HCT116 (cell line): ENCODE measurements around the gene SERGEF. TPM values are rescaled to one million over a fixed set of nuclear protein-coding genes. Genes with fewer than 3 reads are reported as not detected.

Source experiments
- ATAC-seq: fragments of 200-7000 bp; cut with Tn5 transposase; 2 replicates; pipeline ENCODE4 v1.9.1; 2020; ENCODE audit warnings: mild to moderate bottlenecking, moderate library complexity
- BruUV-seq: library from RNA; stranded (reverse); fragments of 400-500 nt; replicated peaks from 2 replicates; lab custom pipeline; 2021; lab: Mats Ljungman, UMichigan
- CTCF ChIA-PET: fragments of 300-600 bp; sonication (Branson Sonifier 250); formaldehyde crosslinking; loops from one replicate; lab custom pipeline; 2021; ENCODE audit warnings: antibody characterized with exemption; lab: Charles Lee
- POLR2A ChIA-PET: fragments of 300-600, 350-600 bp; sonication (Branson Sonifier 250); formaldehyde crosslinking; loops from one replicate; lab custom pipeline; 2021; ENCODE audit warnings: antibody characterized with exemption; lab: Charles Lee
- RAD21 ChIA-PET, 2 experiments: fragments of 300-600 bp; sonication (Branson Sonifier 250); formaldehyde crosslinking; loops; one replicate each; lab custom pipeline; 2023; ENCODE audit warnings: low total read pairs in 2 of 2; ENCODE audit not compliant: uncharacterized antibody in 2 of 2, unreplicated experiment in 2 of 2, low non-redundant PET in 1 of 2; lab: Charles Lee
- DNase-seq: peaks from one replicate; pipeline ENCODE4 v3.0.0-alpha.2; 2010; ENCODE audit warnings: low read depth, low spot score
- H2AFZ ChIP-seq: fragments of 200-600 bp; shearing (Covaris generic), sonication (generic); 2 replicates; pipeline ENCODE4 v1.6.1; 2017; ENCODE audit warnings: low read depth, mixed run types, mixed read lengths, antibody characterized with exemption, low read length; ENCODE audit not compliant: poor library complexity, severe bottlenecking
- H3K27ac ChIP-seq: 2 replicates; pipeline ENCODE4 v1.5.1; 2012; ENCODE audit warnings: low read depth, low read length
- H3K27me3 ChIP-seq: fragments of 200-600 bp; sonication (generic); 2 replicates; pipeline ENCODE4 v1.6.1; 2016; ENCODE audit warnings: mixed run types, low read length, mixed read lengths; ENCODE audit not compliant: insufficient read depth
- H3K36me3 ChIP-seq, 2 experiments: fragments of 200-500 bp in 1 of 2; fragments of 200-600 bp in 1 of 2; sonication (Bioruptor generic) in 1 of 2; sonication (generic) in 1 of 2; 2 replicates each; pipeline versions ENCODE4 v1.5.1 to v1.6.1; 2014 to 2016; ENCODE audit warnings: low read length in 2 of 2, inconsistent platforms in 1 of 2, mixed read lengths in 1 of 2, mixed run types in 1 of 2; ENCODE audit not compliant: insufficient read depth in 2 of 2, control insufficient read depth in 1 of 2
- H3K4me1 ChIP-seq, 2 experiments: fragments of 200-600 bp in 1 of 2; sonication (generic) in 1 of 2; 2 replicates each; pipeline versions ENCODE4 v1.5.1 to v1.6.1; 2012 to 2017; ENCODE audit warnings: low read length in 2 of 2, inconsistent platforms in 1 of 2, mild to moderate bottlenecking in 1 of 2, mixed read lengths in 1 of 2, mixed run types in 1 of 2, moderate library complexity in 1 of 2; ENCODE audit not compliant: insufficient read depth in 2 of 2, control insufficient read depth in 1 of 2
- H3K4me2 ChIP-seq: fragments of 200-600 bp; sonication (generic); 2 replicates; pipeline ENCODE4 v1.6.1; 2017; ENCODE audit warnings: mixed run types, low read length, mixed read lengths
- H3K4me3 ChIP-seq, 2 experiments: fragments of 200-600 bp in 1 of 2; sonication (generic) in 1 of 2; replicated peaks in 1 of 2; 2 replicates each; pipeline ENCODE4 v1.5.1; 2011 to 2016; ENCODE audit warnings: low read length in 2 of 2, control low read depth in 1 of 2, low read depth in 1 of 2, mild to moderate bottlenecking in 1 of 2, mixed read lengths in 1 of 2, mixed run types in 1 of 2
- H3K79me2 ChIP-seq: fragments of 200-600 bp; sonication (generic); 2 replicates; pipeline ENCODE4 v1.6.1; 2017; ENCODE audit warnings: mild to moderate bottlenecking, mixed run types, low read length, moderate library complexity, mixed read lengths; ENCODE audit not compliant: insufficient read depth
- H3K9ac ChIP-seq: fragments of 200-600 bp; sonication (generic); 2 replicates; pipeline ENCODE4 v1.6.1; 2016; ENCODE audit warnings: low read length, mixed read lengths
- H3K9me2 ChIP-seq: fragments of 200-600 bp; sonication (generic), shearing (Covaris generic); 2 replicates; pipeline ENCODE4 v1.6.1; 2017; ENCODE audit warnings: mixed run types, mild to moderate bottlenecking, moderate library complexity; ENCODE audit not compliant: insufficient read depth
- H3K9me3 ChIP-seq, 2 experiments: fragments of 200-500 bp in 1 of 2; fragments of 200-600 bp in 1 of 2; sonication (Bioruptor generic) in 1 of 2; sonication (generic) in 1 of 2; 2 replicates each; pipeline ENCODE4 v1.6.1; 2014 to 2017; ENCODE audit warnings: low read length in 2 of 2, mixed read lengths in 2 of 2, inconsistent platforms in 1 of 2, low read depth in 1 of 2, mild to moderate bottlenecking in 1 of 2, mixed run types in 1 of 2, moderate library complexity in 1 of 2; ENCODE audit not compliant: control insufficient read depth in 1 of 2, insufficient read depth in 1 of 2
- H4K20me1 ChIP-seq: fragments of 200-600 bp; sonication (generic), shearing (Covaris generic); 2 replicates; pipeline ENCODE4 v1.6.1; 2017; ENCODE audit warnings: mixed run types, mild to moderate bottlenecking, moderate library complexity; ENCODE audit not compliant: insufficient read depth
- ATF3 ChIP-seq: IDR thresholded peaks from 2 replicates; pipeline ENCODE4 v1.6.1; 2012
- CBX3 ChIP-seq: IDR thresholded peaks from 2 replicates; pipeline ENCODE4 v1.6.1; 2012; ENCODE audit warnings: low read depth
- CTCF ChIP-seq, 3 experiments: fragments of 200-600 bp in 1 of 3; sonication (generic) in 1 of 3; IDR thresholded peaks in 2 of 3; conservative IDR thresholded peaks in 1 of 3; 2 replicates each; pipeline ENCODE4 v1.5.1; 2012 to 2017; ENCODE audit warnings: low read depth in 2 of 3, low read length in 2 of 3, antibody characterized with exemption in 1 of 3, borderline replicate concordance in 1 of 3, control low read depth in 1 of 3, mild to moderate bottlenecking in 1 of 3, mixed read lengths in 1 of 3, mixed run types in 1 of 3, moderate library complexity in 1 of 3; ENCODE audit not compliant: insufficient read depth in 1 of 3
- EGR1 ChIP-seq: IDR thresholded peaks from 2 replicates; pipeline ENCODE4 v1.6.1; 2012; ENCODE audit warnings: low read depth
- ELF1 ChIP-seq: IDR thresholded peaks from 2 replicates; pipeline ENCODE4 v1.6.1; 2012; ENCODE audit warnings: low read depth, borderline replicate concordance
- FOSL1 ChIP-seq: IDR thresholded peaks from 2 replicates; pipeline ENCODE4 v1.6.1; 2012; ENCODE audit warnings: low read depth
- JUND ChIP-seq: IDR thresholded peaks from 2 replicates; pipeline ENCODE4 v1.6.1; 2012
- POLR2A ChIP-seq: IDR thresholded peaks from 2 replicates; pipeline ENCODE4 v1.7.0; 2011; ENCODE audit warnings: borderline replicate concordance; ENCODE audit not compliant: insufficient read depth, insufficient read length; ENCODE audit errors: extremely low read depth
- RAD21 ChIP-seq: IDR thresholded peaks from 2 replicates; pipeline ENCODE4 v1.6.1; 2012; ENCODE audit warnings: low read depth, mild to moderate bottlenecking
- SIN3A ChIP-seq: IDR thresholded peaks from 2 replicates; pipeline ENCODE4 v1.6.1; 2012; ENCODE audit warnings: low read depth
- SRF ChIP-seq: IDR thresholded peaks from 2 replicates; pipeline ENCODE4 v1.6.1; 2012; ENCODE audit warnings: low read depth
- YY1 ChIP-seq: IDR thresholded peaks from 2 replicates; pipeline ENCODE4 v1.6.1; 2011; ENCODE audit warnings: low read length, low read depth, moderate library complexity, mild to moderate bottlenecking; ENCODE audit not compliant: insufficient replicate concordance; ENCODE audit errors: extremely low read depth
- ZFX ChIP-seq: fragments of 450-650 bp; IDR thresholded peaks from 2 replicates; pipeline ENCODE4 v1.6.1; 2017
- ZNF274 ChIP-seq: fragments of 200-500 bp; sonication (Bioruptor generic); IDR thresholded peaks from 2 replicates; pipeline ENCODE4 v1.6.1; 2014; ENCODE audit warnings: mild to moderate bottlenecking, low read depth, low read length, inconsistent platforms
- intact Hi-C: fragments of 100-400 bp; cut with micrococcal nuclease; formaldehyde crosslinking; loops from 2 replicates; pipeline ENCODE4 v1.10.0; 2022
- total RNA-seq: library from RNA; stranded (reverse); gene quantifications from one replicate; pipeline ENCODE4 v1.2.1, GENCODE V29; 2021; ENCODE audit not compliant: unreplicated experiment

Gene SERGEF
- total RNA-seq, 1 experiment from 2014 or later, result 32.8 TPM

GRCh38 chr11:17924713-17925112, 88.1 kb downstream of the SERGEF start (continued):
- TF ChIP-seq FOSL1, result no peak
- no peak for TF ChIP-seq POLR2A
- no peak for TF ChIP-seq CBX3
- no peak for TF ChIP-seq JUND
- TF ChIP-seq SRF, result no peak

GRCh38 chr11:17923217-17923616, 89.6 kb downstream of the SERGEF start:
- POLR2A ChIA-PET, result no interaction called here
- Histone ChIP-seq H3K4me3 (no peak overlapping the region), H3K4me2 (no peak overlapping the region), H3K36me3 (no peaks in the 10 kb centered on the region), H3K4me1 (no peaks in the 10 kb centered on the region), H2AFZ (no peak overlapping the region), H3K9me3 (no peaks in the 10 kb centered on the region), H3K9me2 (no peaks in the 10 kb centered on the region), H3K79me2 (no peaks in the 10 kb centered on the region), H3K27ac (no peak overlapping the region), H3K9ac (no peak overlapping the region), H4K20me1 (no peaks in the 10 kb centered on the region), H3K27me3 (no peaks in the 10 kb centered on the region)
- RAD21 ChIA-PET, result no interaction called here
- BruUV-seq, result no TSS peak
- ATAC-seq (no peak), DNase-seq (no peak)
- CTCF ChIA-PET, result no interaction called here
- TF ChIP-seq CBX3, result no peak
- no peak for TF ChIP-seq RAD21
- TF ChIP-seq YY1, result no peak
- no peak for TF ChIP-seq POLR2A
- no peak for TF ChIP-seq JUND
- TF ChIP-seq CTCF (IDR thresholded peaks at IDR 0.05 in 2 of 3, conservative IDR thresholded peaks at IDR 0.05 in 1 of 3; ENCODE audit: borderline replicate concordance in 1 of 3, insufficient read depth in 1 of 3, low read depth in 2 of 3, low read length in 2 of 3), result no peak
- TF ChIP-seq FOSL1, result no peak
- TF ChIP-seq ELF1, result no peak
- TF ChIP-seq SIN3A, result no peak
- no peak for TF ChIP-seq SRF
- no peak for TF ChIP-seq ZFX
- TF ChIP-seq ZNF274, result no peak
- TF ChIP-seq EGR1, result no peak
- no peak for TF ChIP-seq ATF3
- intact Hi-C loops, result no loop called here
